HG03354 (cell line): Measurements from ENCODE around the gene MYOT.

ENCODE experiments used
- ATAC-seq: cut with Tn5 transposase; IDR thresholded peaks from one replicate; pipeline ENCODE4 v1.9.1; 2021; ENCODE audit warnings: mild to moderate bottlenecking; ENCODE audit not compliant: unreplicated experiment, poor library complexity, severe bottlenecking

MYOT gene, protein sequence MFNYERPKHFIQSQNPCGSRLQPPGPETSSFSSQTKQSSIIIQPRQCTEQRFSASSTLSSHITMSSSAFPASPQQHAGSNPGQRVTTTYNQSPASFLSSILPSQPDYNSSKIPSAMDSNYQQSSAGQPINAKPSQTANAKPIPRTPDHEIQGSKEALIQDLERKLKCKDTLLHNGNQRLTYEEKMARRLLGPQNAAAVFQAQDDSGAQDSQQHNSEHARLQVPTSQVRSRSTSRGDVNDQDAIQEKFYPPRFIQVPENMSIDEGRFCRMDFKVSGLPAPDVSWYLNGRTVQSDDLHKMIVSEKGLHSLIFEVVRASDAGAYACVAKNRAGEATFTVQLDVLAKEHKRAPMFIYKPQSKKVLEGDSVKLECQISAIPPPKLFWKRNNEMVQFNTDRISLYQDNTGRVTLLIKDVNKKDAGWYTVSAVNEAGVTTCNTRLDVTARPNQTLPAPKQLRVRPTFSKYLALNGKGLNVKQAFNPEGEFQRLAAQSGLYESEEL

GRCh38 chr5:137867664-137868063 lies at the start of gene MYOT:
MYOT (plus strand) TSS chr5:137867860; CDS start chr5:137870652, 2,792 bp downstream.
- ATAC-seq = no peak

DNA sequence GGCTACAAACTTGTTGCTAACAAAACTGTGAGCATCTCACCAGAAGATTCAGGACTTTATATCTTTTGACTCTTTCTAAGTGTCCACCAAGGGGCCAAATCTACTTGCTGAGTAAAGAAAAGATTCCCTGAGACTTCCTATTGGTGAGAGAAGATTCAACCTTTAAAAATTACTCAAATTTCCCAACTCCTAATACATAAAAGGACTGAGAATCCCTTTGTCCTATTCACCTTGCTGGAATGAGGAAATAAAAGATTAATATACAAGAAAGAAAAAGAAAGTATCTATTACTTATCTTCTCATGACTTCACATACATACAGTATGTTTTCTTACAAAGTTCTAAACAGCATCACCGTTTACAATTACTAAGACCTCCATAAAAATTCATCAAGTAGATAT lies 47.9 kb upstream of the MYOT start:
- ATAC-seq = no peak

GRCh38 chr5:137822158-137822764 lies 45.4 kb upstream of the MYOT start:
- ATAC-seq = no peak

DNA sequence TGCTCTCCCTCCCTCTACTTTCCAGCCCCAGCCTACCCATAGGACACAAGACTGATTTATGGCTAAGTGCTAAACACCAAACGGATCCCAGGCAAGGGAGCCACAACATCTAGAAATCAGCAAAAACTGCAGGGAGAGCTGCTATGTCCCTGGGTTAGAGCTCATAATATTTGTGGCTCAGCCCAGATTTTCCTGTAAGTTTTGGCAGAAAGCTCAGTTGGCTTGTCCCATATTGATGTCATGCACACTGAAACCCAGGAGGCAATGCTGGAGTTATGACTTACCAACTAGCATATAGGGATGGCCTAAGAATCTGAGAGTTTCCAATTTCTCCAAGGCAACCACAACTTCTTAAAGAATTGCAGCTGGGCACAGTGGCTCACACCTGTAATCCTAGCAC lies 44.7 kb upstream of the MYOT start:
- ATAC-seq = no peak

GRCh38 chr5:137825165-137825564 lies 42.5 kb upstream of the MYOT start:
- no peak for ATAC-seq

DNA sequence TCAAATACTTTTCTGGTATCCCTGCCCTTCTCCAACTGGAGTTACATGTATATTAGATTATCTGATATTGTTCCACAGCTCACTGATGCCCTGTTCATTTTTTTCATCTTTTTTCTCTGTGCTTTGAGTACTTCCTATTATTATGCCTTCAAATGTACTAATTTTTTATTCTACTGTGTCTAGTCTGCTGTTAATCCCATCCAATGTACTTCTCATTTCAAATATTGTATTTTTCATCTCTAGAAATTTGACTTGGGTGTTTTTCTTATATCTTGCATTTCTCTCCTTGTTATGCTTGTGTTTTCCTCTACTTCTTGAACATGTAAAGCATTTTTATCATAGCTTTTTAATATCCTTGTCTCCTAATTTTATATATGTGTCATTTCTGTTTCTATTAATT lies 41.6 kb upstream of the MYOT start:
- ATAC-seq = no peak

- no peak for ATAC-seq
These were observed 39.5 kb upstream of the MYOT start for GRCh38 chr5:137828180-137828579.

DNA sequence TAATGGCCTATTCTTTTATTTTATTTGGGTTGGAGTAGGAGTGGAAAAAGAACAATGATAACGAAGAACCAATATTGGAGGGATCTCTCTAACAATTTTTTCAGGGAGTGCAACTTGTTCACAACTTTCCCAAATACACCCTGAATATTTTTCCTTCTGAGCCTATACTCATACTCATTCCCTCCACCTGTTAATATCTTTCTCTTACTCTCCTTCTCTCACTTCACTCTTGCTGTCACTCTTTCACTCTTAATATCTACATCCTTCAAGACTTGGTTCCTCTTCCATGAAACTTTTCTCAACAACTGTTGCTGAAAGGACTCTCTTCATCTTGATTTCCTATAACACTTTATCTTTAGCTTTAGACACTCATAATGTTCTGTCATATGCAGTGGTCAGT lies 39.0 kb upstream of the MYOT start:
- ATAC-seq = no peak

- no peak for ATAC-seq
These were observed 36.6 kb upstream of the MYOT start for GRCh38 chr5:137831105-137831504.

- ATAC-seq = no peak
These were observed 36.1 kb upstream of the MYOT start for GRCh38 chr5:137831526-137831925.

DNA sequence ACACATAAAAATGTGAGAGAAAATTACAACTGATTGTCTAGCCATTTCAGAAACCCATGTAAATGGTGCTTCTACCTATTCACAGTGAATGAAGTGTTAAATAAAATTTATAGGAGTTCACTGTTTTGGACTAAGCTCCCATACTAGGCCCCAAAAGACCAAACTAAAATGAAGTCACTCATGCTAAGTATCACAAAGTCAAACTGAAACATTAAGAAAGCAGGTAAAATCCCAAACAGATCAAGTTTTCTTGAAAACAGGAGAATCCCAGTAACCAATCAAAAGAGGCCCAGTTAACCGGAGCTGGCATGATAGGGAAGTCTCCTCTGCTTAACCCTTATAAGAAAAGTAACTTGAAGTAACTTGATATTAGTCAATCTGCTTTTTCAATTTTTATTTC lies 35.2 kb upstream of the MYOT start:
- no peak for ATAC-seq

DNA sequence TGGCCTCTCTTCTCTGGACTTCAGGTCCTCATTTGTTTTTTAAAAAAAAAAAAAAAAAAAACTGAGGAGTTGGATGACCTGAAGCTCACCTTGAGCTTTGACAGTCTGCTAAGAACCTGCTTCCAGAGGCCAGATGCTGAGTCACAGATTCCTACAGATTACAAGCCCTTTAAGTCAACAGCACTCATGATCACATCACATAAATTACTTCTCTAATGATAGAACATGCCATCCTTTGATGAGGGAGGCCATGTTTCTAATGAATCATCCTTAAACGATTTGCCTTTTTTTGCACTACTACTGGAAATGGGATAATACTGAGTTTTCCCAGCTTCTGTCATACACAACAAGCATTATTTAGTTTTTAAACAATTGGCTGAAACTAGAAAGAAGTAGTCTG lies 34.2 kb upstream of the MYOT start:
- no peak for ATAC-seq

GRCh38 chr5:137834498-137835049 lies 33.1 kb upstream of the MYOT start:
- ATAC-seq = no peak

GRCh38 chr5:137836298-137836697 lies 31.4 kb upstream of the MYOT start:
- ATAC-seq = no peak

GRCh38 chr5:137836997-137837396 lies 30.7 kb upstream of the MYOT start:
- ATAC-seq = no peak

- no peak for ATAC-seq
These were observed 29.9 kb upstream of the MYOT start for GRCh38 chr5:137837491-137838394.

DNA sequence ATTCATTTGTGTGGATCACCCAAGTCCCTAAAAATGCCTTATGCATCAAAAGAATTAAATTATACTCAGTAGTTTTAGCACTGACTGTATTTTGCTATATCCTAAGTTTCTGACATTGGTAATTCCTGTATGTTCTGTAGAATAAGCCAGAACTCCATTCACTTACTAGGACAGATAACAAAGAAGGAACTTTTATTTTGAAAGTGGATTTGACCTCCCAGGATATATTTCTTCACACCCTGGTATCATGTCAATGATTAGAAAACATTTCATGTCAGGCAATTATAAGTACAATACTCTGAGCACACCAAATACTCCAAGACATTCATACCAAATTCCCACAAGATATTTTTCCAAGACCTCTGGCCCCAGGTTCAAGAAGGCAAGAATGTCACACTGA lies 28.7 kb upstream of the MYOT start:
- ATAC-seq = no peak

GRCh38 chr5:137842296-137842695 lies 25.4 kb upstream of the MYOT start:
- ATAC-seq = no peak

- ATAC-seq = no peak
These were observed 23.9 kb upstream of the MYOT start for GRCh38 chr5:137843676-137844299.

- ATAC-seq = no peak
These were observed 22.2 kb upstream of the MYOT start for GRCh38 chr5:137845472-137845871.
